GM19351 (cell line): ENCODE results near the gene MVB12B.

Experiments used
- ATAC-seq: cut with Tn5 transposase; IDR thresholded peaks from one replicate; pipeline ENCODE4 v1.9.1; 2021; ENCODE audit warnings: mild to moderate bottlenecking, moderate library complexity; ENCODE audit not compliant: unreplicated experiment

Gene MVB12B

DNA sequence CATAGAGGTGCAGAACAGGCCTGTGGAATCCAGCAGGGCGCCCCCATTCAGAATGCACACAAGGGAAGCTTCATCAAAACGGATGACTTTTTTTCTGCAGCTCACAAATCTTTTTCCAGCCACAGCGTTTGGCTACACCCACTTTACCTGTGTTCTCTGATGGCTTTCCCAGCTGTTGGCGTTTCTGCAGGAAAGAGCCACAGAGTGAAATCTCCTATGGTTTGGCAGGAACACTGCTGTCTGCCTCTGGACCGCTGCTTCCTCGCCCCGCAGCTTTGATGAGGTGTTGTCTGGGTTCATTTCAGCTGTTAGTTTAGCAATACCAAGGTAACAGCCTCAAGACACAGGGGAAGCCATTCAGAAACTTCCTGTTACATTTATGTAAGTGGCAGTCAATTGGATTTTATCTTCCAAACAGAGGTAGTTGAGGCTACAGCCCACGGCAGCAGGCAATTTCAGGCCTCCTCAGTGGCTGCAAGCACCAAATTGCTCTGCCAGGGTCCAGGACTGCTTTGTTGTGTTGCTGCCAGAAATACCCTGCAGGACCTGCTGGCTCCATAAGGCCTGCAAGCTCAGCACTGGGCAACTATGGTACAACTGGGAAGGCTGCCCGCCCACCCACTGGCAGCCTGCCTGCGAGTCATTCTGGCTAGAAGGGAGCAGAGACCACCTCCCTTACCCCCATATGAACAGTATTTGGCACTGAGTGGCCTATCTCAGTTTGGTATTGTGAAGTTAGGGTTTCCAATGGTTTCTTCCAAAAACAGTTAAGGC, 96.7 kb downstream of the MVB12B start:
- ATAC-seq, result no peak

DNA sequence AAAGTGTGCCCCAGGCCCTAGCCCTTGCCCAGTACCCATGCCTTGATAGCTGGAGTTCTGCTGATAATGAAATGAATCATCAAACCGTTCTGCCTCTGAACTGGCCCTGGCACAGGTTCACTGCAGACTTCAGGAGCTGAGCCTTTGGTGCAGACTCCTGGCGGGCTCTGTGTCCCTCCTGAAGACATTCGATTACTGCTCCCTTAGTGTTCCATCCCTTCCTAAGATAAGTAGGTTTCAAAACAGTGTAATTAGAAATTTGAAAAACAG, 97.2 kb downstream of the MVB12B start:
- no peak for ATAC-seq

DNA sequence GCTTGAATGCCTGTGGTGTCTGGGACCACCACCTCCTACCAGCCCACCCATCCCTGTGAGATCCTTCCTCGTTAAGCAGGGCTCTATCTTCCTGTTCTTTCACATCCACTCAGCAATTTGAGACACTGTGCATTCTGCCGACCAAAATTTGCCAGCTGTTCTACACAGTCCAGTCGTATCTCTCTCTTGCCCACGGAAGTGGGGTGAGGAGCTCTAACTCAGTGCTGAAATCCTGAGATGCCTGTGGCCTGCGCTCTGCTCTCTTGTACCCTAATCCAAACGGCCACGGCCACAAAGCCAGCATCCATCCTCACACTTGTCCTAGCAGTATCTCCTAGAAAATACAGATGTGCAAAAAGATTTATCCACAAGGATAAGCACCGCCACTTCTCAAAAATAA, 97.9 kb downstream of the MVB12B start:
- ATAC-seq, result no peak

DNA sequence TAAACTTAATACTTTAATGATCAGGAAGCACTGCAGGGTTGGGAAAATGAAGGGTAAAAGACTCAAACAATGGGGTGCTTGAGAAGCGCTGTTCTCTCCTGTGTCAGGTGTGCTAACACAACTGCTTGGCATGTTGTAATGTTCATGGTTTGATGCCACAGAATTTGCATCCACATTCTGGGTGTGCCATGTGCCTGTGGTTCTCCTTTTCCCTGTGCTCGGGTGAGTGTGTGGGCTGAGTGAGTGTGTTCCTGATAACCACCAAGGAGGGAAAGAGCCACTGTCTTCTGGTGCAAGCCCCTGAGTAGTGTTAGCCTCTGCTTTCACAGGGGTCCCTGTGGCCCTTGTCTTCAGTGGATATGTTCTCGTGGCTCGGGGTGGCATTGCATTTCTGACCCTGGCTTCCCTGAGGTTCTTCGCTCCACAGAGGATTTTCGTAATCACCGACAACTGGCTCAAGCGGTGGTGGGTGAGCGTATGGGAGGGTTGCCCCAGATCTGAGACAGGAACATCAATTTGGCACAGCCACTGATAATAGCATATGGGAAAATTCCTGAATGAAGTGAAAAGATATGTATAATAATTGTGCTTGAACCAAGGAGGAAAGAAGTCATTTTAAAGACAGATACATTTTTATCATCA, 102.0 kb downstream of the MVB12B start:
- ATAC-seq, result no peak

DNA sequence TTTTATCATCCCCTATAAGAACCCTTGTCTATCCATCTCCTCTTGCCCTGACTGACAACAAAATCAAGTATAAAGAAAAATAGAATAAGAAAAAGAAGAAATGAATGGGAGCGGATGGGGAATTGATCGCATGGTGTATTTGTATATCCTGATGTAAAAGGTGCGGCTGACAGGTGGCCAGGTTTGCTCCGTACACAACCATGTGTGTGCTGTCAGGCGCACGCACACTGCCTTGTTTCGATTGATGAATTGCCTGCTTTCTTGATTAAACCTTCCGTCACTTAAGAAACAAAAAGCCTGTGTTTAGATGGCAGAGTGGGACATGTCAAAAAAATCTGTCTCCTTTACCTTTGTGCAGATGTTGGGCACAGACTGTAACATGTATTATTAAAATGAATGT, 102.6 kb downstream of the MVB12B start:
- no peak for ATAC-seq

DNA sequence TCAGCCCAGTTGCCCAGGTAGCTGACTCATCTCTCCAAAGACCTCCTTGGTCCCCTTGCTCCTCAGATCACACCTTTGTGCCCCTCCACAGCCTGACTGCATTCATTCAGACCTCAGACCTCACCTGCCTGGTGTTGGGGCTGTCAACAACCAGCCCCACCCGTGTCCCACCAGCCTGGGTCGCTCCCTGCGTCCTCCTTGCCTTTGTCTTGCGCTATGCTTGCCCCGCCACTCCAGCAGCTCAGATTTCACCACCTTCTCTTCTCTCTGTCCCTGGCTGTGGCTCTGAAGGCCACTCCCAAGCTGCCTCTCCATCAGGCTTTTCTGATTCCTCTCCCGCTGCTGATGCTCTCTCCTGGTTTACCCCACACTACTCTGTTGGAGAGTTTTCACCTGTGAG, 103.5 kb downstream of the MVB12B start:
- no peak for ATAC-seq

DNA sequence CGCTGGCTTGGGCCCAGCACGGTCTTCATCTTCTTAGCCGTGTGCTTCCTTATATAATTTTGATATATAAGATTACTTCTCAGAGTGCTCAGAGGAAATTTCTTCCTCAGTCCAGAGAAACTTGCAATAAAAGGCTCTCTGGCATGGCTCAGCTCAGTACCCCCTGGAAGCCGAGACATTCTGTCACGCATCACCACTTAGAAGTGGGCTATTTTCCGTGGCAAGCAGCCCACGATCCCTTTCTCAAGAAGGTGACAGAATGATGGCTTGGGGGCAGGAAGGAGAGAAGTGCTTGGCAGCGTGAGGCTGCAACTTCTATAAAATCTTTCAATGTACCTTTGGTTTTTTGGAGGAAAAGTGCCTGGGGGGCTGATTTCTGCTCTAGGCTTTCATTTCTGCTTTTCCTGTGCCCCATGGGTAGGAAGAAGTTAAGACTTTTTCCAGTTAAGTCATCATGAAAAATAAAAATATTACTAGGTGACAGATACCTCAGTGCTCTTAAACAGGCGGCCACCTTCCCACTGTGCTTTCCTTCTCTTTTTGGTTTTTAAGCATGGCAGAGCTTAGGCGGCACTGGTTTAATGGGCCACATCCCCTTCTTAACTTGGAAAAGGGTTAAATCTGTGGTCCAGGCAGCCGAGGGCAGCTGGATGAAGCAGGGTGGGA, 104.6 kb downstream of the MVB12B start:
- ATAC-seq, result no peak

DNA sequence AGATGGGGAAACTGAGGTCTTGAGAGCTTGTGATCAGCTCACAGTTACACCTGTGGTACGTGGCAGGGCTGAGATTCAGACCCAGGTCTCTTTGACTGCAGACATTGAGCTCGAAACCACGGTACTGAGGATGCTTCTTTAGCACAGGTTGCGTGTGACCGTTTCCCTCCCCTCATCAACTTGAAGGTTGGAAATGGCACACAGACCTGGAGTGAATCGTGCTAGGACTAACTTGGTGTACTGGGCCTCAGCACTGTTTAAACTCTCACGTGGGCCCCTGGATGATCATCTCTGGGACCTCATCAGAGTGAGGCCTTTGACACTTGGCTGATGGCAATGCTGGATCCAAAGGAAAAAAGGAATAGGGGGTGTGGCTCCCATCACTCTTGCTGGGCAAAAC, 106.0 kb downstream of the MVB12B start:
- ATAC-seq, result no peak

DNA sequence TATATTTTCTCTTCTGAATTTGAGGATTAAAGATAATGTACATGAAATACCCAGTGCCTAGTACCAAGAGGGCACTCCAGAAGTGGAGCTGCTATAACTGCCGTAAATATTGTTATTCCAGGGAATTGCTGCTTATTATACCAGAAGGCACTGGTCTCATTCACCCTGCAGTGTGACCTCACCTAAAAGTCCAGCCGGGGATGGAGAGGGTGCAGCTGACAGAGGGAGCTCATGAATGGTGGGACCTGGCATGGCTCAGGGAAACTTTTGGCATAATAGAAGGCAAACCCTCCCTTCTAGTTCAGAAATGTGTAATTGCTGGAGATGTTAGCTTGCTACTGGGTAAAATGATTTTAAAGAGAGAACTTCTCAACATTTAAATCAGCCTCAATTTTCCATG, 108.5 kb downstream of the MVB12B start:
- ATAC-seq, result no peak

DNA sequence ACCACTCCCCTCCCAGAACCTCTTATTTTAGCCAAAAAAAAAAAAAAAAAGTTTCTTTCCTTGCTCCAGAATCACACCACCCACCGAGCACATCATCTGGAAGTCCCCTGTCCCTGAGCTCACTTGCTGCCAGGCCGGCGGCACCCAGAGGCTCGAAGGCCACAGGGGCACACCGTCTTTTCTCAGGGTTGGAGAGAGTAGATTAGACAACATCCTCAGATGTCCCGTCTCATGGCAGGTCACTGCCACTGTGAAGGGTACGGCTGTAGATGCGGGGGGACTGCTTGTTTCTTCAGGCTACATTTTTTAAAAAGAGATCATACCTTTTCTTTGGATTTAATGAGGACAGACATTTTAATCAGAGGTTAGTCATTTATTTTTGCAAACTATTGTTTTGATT, 109.0 kb downstream of the MVB12B start:
- ATAC-seq, result no peak

DNA sequence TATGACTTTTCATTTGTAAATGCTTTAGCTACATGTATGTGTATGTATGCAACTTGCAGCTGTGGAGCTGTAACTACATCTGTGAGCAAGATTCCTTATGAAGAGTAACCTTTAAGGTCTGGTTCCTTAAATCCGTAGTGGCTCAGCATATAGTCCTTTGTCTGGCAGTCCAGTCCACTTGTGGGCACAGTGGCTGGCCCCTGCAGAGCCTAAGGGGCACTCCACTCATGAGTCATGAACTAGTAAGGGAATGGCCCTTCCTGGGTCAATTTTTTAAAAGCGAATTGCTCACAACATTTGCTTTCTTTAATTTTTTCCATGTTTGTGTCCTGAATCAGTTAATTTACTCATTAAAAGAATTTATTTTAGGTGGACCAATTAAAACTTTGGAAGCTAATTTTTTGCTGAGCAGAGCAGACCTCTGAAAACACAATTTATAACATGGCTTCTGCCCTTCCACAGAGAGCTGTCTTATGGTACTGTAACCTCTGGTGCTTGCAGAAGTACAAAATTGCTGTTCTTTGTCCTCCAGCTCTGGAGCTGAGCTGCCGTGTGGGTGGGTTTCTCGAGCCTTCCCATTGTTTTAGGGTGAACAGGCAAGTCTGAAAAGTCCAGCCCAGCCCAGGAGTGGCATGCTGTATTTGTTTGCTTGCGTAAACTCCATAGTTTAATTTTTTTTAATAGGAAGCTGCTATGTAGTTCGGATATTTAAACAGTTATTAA, 110.1 kb downstream of the MVB12B start:
- no peak for ATAC-seq

DNA sequence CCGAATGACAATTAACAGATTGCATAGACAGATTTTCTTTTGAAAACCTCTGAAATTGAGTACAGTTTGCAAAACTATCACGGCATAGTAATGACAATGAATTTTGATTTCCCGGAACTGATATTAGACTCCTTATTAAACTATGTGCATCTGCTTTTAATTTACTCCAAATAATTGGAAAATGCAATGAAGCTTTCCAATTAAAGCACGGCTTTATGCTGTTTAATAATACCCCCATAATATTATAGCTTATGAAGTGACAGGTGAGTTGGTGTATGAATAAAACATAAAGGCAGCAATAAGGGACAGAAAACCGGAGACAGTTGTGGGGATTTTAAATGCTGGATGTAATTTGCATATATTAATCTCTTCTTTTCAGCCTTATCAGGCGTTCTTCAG, 110.6 kb downstream of the MVB12B start:
- ATAC-seq, result no peak

DNA sequence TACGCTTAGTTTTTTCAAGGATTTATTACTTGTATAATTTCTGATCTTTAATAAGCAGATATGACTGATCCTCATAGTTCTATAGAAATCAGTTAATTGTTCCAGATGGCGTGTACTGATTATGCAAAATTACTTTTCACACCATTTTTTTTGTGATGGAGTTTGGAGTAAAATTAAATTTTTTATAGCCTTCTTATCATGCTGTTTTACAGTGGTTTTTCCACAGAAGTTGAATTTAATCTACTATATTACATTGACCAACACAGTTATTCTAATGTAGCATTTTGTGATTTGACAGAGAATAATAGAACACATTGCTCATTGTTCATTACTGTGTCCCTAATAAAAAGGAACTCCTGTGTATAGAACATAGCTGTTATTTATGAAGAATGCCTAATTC, 111.1 kb downstream of the MVB12B start:
- no peak for ATAC-seq

DNA sequence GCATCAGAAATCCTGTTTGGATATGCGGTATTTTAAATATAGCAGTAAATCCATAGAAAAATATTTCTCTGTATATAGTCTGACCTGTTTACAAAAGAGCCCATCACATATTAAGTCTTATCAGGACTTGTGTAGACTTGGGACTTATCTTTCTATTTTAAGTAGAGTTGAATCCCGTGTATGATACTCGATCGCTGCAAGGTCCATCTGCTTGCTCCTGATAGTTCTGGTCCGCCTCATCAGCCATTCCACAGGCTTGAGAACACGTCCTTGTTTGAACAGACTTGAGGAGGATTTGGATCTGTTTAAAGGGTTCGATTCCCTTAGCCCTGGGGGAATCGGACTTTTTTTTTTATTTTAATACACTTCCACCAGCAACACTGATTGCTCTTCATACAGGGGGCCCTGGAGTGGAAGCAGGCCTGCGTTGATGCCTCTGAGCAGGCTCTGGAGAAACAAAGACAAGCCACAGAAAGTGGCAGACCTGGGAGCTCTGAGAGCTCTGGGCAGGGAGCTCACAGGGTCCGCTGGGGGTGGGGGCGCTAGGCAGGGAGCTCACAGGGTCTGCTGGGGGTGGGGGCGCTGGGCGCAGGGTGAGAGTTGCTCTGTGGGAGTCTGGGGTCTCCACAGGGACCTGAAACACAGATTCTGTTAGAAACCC, 112.2 kb downstream of the MVB12B start:
- no peak for ATAC-seq

DNA sequence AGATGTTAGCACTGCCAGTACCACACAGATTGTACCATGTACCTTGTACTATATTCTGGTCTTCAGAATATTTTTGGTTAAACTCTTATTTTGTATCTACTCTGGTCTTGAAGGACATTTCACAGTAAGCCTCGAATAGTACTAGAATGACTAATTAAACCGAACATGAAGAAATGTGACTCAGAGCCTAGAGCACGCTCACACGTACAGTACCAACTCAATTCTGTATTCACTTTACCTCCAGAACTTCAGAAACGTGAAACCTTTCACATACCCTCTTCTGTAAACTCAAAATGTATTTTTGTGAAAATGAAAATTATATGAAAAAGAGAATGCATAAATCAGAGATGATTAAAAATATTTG, 112.8 kb downstream of the MVB12B start:
- ATAC-seq, result no peak

DNA sequence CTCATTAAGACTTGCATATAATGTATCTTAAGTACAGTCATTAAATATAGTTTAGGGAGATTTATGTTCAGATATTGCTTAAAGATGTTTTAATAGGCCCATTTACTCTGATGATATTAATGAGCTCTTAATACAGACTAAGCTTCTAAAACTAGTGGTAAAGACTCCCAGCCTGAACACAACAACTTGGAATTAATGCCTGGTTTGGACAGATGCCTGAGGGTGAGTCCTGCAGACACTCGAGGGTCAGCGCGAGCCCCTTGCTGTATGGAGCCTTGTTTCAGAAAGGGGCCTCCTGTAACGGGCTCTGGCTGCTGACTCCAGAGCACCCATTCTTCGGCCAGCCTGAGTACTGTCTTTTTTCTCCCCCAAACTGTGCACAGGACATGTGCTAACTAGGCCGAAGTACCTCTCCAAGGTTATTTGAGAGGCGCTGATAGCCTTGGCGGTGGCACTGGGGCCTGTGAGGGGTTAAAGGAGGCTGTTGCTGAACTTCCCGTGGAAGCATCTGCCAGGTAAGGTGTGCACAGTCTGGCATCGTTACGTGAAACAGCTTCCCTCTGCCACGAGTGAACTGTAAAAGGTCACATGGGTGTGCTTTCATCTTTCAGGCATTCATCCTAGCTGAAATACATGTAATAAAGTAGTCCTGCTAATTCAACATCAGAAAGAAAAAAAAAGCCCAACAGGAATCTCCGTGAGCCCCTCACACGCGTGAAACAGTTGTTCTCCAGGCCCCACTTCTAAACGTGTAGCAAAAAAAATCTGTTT, 113.4 kb downstream of the MVB12B start:
- ATAC-seq, result no peak

DNA sequence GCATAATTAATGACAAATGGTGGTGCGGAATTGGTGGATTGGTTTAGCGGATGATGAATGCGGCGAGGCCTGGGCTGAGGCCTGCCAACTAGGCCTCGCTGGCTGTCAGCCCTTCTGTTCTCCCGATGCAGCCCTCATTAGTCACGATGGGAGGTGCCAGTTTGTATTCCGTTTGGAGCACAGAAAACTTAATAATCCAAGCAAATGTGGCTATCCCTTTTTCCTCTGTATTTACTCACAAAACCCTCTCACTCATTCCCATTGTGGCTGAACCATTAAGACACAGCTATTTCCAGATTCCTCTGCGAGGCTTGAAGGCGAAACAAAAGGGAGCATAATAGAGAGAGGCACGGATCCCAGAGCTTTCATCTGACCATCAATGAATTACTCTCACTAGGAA, 114.3 kb downstream of the MVB12B start:
- no peak for ATAC-seq

DNA sequence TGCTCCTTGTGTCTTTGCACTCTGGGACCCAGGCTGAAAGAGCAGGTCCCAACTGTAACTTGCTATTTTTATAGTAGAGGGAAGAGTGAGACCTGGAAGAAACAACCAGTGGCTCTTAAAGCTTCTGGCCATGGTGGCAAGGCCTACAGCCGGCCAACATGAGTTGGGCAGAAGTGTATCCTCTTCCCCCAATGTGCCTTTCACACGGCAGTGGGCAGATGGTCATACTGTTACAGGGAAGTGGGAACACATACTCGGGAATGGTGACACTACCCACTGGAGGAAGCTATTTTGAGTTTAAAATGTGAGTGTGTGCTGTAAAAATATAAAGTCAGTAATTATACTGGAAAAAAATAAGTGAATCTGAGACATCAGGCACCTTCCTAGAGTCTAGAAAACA, 116.0 kb downstream of the MVB12B start:
- ATAC-seq, result no peak

DNA sequence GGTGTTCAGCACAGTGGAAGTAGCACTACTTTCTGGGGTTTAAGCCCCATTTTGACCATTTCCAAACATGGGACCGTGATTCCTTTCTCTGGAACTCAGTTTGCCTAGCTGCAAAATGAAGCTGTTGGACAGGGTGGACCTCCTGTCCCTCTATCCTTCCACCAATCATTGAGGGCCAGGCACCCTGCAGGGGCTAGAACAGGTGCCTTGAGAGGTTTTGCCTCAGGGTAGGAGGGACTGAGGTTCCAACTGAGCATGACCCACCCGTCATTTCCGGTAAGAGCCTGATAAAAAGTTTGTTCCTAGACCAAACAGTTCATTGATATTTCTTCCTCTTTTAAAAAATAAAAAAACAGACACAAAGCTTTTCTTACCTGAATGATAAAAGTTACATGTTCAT, 116.5 kb downstream of the MVB12B start:
- ATAC-seq, result no peak

DNA sequence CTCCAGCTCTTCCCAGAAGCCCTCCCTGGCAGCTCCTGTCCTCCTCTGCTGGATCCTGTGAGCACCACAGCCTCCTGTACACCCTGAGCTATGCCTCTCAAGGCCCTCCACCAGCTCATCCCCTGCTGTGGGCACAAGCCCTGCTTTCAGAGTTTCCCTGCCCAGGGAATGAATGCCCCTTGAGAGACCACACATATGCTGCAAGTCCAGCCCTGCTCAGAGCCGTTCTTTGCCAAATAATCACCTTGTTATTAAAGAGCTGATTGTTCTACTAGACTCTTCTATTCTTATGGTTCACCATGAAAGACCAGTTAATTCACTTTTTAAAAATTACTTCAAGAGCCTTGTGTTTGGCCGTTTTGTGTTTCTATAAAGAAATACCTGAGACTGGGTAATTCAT, 121.5 kb downstream of the MVB12B start:
- ATAC-seq, result no peak
